ENCODE measurements around the gene CARD10.

The CARD10 gene

GRCh38 chr22:37501610-37502341 is 17.4 kb downstream of the CARD10 start:
- no peak overlapping the region for H3K4me3 ChIP-seq
- TF ChIP-seq CTCF (IDR thresholded peaks at IDR 0.05) = no peak
- DNase-seq (ENCODE audit: low spot score) = no peak
- peak overlapping the region in 1 of 2 donors; percentile 40 for H3K27ac ChIP-seq

- H3K4me3 ChIP-seq = no peak overlapping the region
- no peak for TF ChIP-seq CTCF (IDR thresholded peaks at IDR 0.05)
- no peak for DNase-seq (ENCODE audit: low spot score)
- H3K27ac ChIP-seq = peak overlapping the region in 1 of 2 donors; percentile 40
These were observed 18.2 kb downstream of the CARD10 start for GRCh38 chr22:37500745-37501609.

DNA sequence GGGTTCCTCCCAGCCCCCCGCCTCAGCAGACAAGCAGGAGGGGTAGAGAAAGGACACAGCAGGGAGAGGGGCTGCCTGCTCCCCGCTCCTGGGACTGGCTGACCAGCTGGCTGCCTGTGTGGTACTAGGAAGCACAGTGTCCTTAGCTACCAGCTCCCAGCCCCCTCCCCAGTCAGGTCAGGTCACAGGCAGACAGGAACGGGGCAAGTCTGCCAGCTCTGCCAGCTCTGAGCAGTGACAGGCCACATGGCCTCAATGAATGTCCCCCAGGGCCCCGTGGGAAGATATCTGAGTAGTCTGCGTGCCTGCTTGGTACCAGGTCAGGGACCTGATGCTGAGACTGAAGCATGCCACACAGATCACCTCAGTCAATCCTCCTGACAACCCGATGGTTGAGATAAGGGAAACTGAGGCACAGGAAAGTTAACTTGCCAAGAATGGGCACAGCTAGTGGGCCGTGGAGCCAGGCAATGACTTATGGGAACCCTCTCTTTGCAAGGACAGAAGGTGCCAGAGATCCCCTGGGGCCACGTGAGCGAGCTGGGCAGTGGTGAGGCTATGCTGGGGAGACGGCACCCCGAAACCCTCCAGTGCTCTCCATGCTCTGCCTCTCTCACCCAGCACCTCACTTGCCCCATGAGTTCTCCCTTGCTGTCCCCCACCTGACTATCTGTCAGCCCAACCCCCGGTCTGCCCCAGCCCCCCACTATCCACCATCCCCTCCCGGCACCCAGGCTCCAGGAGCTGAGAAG is 19.2 kb downstream of the CARD10 start:
- Histone ChIP-seq H3K4me3 (no peak overlapping the region), H3K27ac (peak overlapping the region in 1 of 2 donors; percentile 31)
- TF ChIP-seq CTCF (IDR thresholded peaks at IDR 0.05) = no peak
- no peak for DNase-seq (ENCODE audit: low spot score)

DNA sequence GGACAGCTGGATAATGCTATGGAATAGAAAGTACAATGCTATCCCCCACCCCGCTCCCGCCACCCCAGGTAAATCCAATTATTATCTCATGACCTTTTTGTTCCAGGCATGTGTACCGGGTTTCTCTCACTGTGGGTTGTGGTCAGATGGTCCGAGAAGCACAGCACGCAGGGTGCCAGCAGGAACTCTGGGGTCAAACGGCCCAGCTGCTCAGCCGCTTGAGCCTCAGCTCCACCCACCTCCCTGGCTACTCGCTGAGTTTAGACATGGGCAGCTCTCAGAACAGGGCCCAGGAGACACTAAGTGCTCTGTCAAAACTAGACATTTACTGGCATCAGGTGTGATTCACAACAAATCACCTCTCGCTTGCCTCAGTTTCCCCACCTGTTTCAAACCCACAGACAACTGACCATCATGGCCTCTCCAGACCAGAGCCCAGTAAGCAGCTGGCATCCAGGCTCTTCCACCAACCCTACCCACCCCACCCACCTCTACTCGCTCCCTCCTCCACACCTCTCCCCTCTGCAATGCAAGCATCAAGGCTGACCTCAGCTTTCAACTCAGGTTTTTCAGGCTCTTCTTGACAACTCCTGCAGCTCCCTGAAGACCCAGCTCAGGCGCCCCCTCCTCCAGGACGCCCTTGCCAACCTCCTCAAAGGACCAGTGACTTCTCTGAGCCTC is 20.0 kb downstream of the CARD10 start:
- no peak for TF ChIP-seq CTCF (IDR thresholded peaks at IDR 0.05)
- H3K27ac ChIP-seq = no peak overlapping the region
- no peak for DNase-seq (ENCODE audit: low spot score)

GRCh38 chr22:37498289-37498909 is 20.8 kb downstream of the CARD10 start:
- TF ChIP-seq CTCF (IDR thresholded peaks at IDR 0.05) = no peak
- H3K27ac ChIP-seq = no peak overlapping the region

More for the DNA sequence above, 20.0 kb downstream of the CARD10 start:
- no peak overlapping the region for H3K4me3 ChIP-seq

DNA sequence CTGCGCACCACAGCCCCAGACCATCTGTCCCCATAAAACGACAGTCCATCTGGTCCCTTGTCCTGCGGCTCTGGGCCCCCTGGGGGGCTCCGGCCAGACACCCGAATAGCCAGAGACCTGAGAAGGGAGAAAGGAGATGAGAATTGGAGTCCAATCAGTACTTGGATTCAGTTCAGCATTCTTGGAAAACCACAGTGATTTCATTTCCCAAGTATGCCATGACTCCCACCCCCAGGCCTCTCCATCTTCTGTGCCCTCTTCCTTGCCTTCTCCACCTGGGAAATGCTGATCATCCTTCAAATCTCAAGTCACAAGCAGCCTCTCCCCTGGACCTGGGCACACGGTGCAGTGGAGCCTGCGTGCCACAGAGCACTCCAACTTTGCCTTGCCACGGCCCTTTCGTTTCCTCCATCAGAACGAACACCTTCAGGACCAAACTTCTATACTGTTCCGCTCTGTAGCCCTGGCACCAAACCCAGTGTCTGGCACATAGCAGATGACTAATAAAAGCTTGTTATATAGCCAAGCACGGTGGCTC is 22.1 kb downstream of the CARD10 start:
- no peak overlapping the region for H3K27ac ChIP-seq
- no peak overlapping the region for H3K4me3 ChIP-seq
- no peak for TF ChIP-seq CTCF (IDR thresholded peaks at IDR 0.05)
- no peak for DNase-seq (ENCODE audit: low spot score)

More at GRCh38 chr22:37498289-37498909, 20.8 kb downstream of the CARD10 start:
- DNase-seq (ENCODE audit: low spot score) = no peak
- no peak overlapping the region for H3K4me3 ChIP-seq

Data from coronary artery (tissue), 2 donors.